ENCODE measurements around the gene ELP5.
A peak's percentile ranks its signal among the peaks of the same experiment; 100 is the strongest.

The ELP5 gene

DNA sequence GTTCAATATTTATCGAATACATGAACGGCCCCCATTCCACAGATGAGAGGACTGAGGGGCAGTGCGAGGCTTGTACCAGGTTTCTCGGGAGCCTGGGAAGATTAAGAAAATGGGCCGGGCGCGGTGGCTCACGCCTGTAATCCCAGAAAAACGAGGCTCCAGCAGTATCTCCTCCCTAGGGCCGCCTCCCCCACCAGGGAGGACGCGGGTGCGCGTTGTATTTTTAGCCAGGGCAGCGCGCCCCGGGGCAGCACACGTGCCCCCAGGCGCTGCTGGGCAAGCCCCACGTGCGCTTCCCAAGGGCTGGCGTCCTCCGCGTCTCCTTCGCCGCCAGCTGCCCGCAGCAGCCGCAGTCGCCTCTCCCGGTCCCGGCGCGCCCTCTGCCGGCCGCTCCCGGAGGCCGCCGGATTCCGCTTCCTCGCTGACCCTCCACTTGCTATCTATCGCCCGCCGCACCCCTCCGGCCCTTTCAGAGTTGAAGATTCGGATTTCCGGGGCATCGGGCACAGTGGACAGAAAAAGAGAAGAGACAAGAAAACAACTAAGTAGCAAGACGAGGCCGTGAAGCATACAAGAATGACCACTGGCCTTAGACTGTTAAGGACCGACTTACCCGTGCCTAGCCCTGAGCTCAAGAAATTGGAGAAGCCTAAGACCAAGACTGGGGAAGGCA, 44.3 kb downstream of the ELP5 start:
- H3K4me3 ChIP-seq (ENCODE audit: low read depth, low read length): peak overlapping the region; percentile 21
- DNase-seq (ENCODE audit: low read depth): no peak

GRCh38 chr17:7304179-7304578, 52.2 kb downstream of the ELP5 start:
- no peak for DNase-seq (ENCODE audit: low read depth)
- no peak overlapping the region for H3K4me3 ChIP-seq (ENCODE audit: low read depth, low read length)

- H3K4me3 ChIP-seq (ENCODE audit: low read depth, low read length): peak within 1 kb of the TSS; percentile 62
- peak; percentile 98 for DNase-seq (ENCODE audit: low read depth)
Observed at GRCh38 chr17:7306911-7307685, 55.1 kb downstream of the ELP5 start, which contains the start of gene EIF5A. Gene EIF5A (plus strand): TSS chr17:7307628. CDS start chr17:7309636, 2,008 bp downstream.

GRCh38 chr17:7307686-7308624, 55.9 kb downstream of the ELP5 start:
- DNase-seq (ENCODE audit: low read depth): no peak
- H3K4me3 ChIP-seq (ENCODE audit: low read depth, low read length): peak overlapping the region; percentile 62

DNA sequence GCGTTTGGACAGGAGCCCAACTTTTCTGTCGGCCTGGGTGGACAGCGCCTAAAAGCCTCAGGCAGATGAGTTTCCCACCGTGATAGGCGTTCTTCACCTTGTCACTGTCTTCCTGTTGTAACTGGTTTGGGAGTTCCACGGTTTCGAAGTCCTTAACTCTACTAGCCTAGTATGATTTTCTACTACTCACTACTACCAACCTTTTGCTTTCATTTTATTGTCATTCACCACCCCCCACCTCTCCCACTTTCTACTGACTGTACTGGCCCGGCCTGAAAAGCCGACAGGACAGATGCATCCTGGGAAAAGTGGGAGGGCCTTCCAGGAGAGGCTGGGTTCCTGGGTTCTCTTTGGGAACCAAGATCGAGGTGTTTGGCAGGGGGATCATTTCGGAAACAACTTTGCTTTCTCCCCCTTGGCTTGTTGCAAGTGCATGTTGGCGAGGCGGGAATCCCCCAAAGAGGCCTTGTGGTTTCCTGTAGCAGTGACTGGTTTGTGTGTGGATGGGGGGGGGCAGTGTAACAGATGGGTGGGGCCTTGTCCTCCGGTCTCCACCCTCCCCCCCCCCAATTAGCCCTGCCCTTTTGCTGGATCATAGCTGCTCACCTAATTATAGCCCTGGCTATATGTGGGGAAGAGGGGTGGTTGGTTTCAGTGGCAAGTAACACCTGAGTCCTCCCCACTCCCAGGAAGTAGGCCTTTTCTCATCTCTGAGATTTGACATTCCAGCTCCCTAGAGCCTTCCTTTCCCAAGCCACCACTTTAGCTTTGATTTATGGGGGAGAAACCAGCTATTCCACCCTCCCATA, 56.8 kb downstream of the ELP5 start:
- DNase-seq (ENCODE audit: low read depth): no peak
- H3K4me3 ChIP-seq (ENCODE audit: low read depth, low read length): peak overlapping the region; percentile 62
